Activated CD8-positive, alpha-beta T cell treated with anti-CD3 and anti-CD28 coated beads for 36 hours (primary cell): ENCODE data around the gene DOCK2. TPM values are rescaled to one million over a fixed set of nuclear protein-coding genes. Genes with fewer than 3 reads are reported as not detected.

ENCODE experiments used
- ATAC-seq: fragments of 200-7000 bp; cut with Tn5 transposase; one replicate; pipeline ENCODE4 v1.10.0; 2021; ENCODE audit warnings: mild to moderate bottlenecking, moderate library complexity
- CTCF ChIA-PET: fragments of 350-600 bp; sonication (Branson Sonifier 250); formaldehyde crosslinking; loops from one replicate; lab custom pipeline; 2021; ENCODE audit warnings: antibody characterized with exemption; lab: Charles Lee
- POLR2A ChIA-PET: fragments of 350-600 bp; sonication (Branson Sonifier 250); formaldehyde crosslinking; loops from one replicate; lab custom pipeline; 2021; ENCODE audit warnings: antibody characterized with exemption; lab: Charles Lee
- DNase-seq: peaks from one replicate; pipeline ENCODE4 v3.0.0-alpha.2; 2020
- H3K27ac Mint-ChIP-seq: one replicate; pipeline ENCODE4 v1.8.0; 2021; ENCODE audit warnings: mild to moderate bottlenecking, mixed read lengths
- H3K27me3 Mint-ChIP-seq: one replicate; pipeline ENCODE4 v1.8.0; 2021; ENCODE audit warnings: mixed read lengths
- H3K36me3 Mint-ChIP-seq: one replicate; pipeline ENCODE4 v1.8.0; 2021; ENCODE audit warnings: low read depth, mixed read lengths
- H3K4me1 Mint-ChIP-seq: one replicate; pipeline ENCODE4 v1.8.0; 2021; ENCODE audit warnings: low read depth, mixed read lengths
- H3K4me3 Mint-ChIP-seq: one replicate; pipeline ENCODE4 v1.8.0; 2021; ENCODE audit warnings: mild to moderate bottlenecking, moderate library complexity, mixed read lengths
- H3K9me3 Mint-ChIP-seq: one replicate; pipeline ENCODE4 v1.8.0; 2021; ENCODE audit warnings: mixed read lengths
- CTCF ChIP-seq: fragments of 200-600 bp; IDR thresholded peaks from one replicate; pipeline ENCODE4 v1.8.0; 2022; ENCODE audit warnings: antibody characterized with exemption, mild to moderate bottlenecking
- intact Hi-C: fragments of 100-400 bp; cut with micrococcal nuclease; formaldehyde crosslinking; loops from one replicate; pipeline ENCODE4 v1.10.0; 2022
- total RNA-seq, 2 experiments: library from RNA; stranded (reverse); gene quantifications; one replicate each; pipeline ENCODE4 v1.2.3, GENCODE V29; 2021

The DOCK2 gene
- total RNA-seq, 2 experiments from 2014 or later, result 180 to 181 TPM

DNA sequence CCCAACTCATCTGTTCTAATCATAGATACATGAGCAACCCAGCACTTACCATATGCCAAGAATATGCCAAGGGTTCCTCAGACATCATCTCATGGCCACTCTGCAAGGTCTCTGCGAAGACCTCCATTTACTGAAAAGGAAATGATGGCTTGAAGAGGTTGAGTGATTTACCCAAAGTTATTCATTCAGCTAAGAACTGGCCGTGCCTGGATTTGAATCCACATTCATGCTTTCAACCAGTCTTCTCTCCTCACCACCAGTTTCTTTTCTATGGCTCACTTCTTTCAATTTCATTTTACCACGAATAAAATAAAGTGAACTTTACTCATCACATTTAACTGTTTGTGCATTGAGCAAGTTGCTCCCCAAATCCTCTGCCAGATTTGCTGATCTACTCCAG, 441.4 kb downstream of the DOCK2 start:
- no peak for ATAC-seq
- no peak for TF ChIP-seq CTCF
- POLR2A ChIA-PET, result no interaction called here
- Mint-ChIP-seq H3K9me3 (no peaks in the 10 kb centered on the region), H3K36me3 (peaks cover 69% of the 10 kb centered on the region), H3K27ac (peak overlapping the region; percentile 2), H3K4me1 (peaks cover 7% of the 10 kb centered on the region), H3K27me3 (no peaks in the 10 kb centered on the region), H3K4me3 (no peak overlapping the region)
- no peak for DNase-seq
- intact Hi-C loops, result no loop called here
- CTCF ChIA-PET, result interaction anchor here (0.9 kb wide), 1 partner anchor 22 kb away, joined by 3 read pairs; no protein-coding TSS in a partner anchor

GRCh38 chr5:170078931-170079330, 441.9 kb downstream of the DOCK2 start:
- intact Hi-C loops, result no loop called here
- Mint-ChIP-seq H3K27ac (peak overlapping the region; percentile 2), H3K27me3 (no peaks in the 10 kb centered on the region), H3K4me1 (peaks cover 7% of the 10 kb centered on the region), H3K4me3 (no peak overlapping the region), H3K36me3 (peaks cover 74% of the 10 kb centered on the region), H3K9me3 (no peaks in the 10 kb centered on the region)
- POLR2A ChIA-PET, result no interaction called here
- no peak for TF ChIP-seq CTCF
- ATAC-seq, result no peak
- CTCF ChIA-PET, result interaction anchor here (0.9 kb wide), 1 partner anchor 21 kb away, joined by 3 read pairs; no protein-coding TSS in a partner anchor
- DNase-seq, result no peak

DNA sequence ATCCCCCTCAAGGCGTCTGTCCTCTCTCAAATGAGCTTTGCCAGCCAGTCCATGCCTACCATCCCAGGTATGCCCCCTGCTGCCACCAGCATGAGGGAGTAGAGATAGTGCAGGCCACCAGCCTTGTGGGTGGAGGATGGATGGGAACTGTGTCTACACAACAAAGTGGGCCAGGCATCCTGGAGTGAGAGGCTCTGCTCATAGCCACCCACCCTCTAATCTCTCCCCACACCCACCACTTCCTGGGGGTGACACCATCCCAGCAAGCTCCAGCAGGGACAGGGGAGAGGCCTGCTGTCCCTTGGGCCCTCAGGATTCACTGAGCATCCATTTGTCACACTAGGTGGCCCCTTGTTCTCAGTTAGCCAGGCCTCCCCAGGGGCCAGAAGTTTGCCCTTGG, 443.1 kb downstream of the DOCK2 start:
- ChIA-PET CTCF (no interaction called here), POLR2A (no interaction called here)
- no peak for DNase-seq
- peaks cover 78% of the 10 kb centered on the region for H3K36me3 Mint-ChIP-seq
- ATAC-seq, result no peak
- no peaks in the 10 kb centered on the region for H3K9me3 Mint-ChIP-seq
- peaks cover 7% of the 10 kb centered on the region for H3K4me1 Mint-ChIP-seq
- H3K27me3 Mint-ChIP-seq, result no peaks in the 10 kb centered on the region
- no peak overlapping the region for H3K4me3 Mint-ChIP-seq
- intact Hi-C loops, result no loop called here
- no peak for TF ChIP-seq CTCF
- no peak overlapping the region for H3K27ac Mint-ChIP-seq

DNA sequence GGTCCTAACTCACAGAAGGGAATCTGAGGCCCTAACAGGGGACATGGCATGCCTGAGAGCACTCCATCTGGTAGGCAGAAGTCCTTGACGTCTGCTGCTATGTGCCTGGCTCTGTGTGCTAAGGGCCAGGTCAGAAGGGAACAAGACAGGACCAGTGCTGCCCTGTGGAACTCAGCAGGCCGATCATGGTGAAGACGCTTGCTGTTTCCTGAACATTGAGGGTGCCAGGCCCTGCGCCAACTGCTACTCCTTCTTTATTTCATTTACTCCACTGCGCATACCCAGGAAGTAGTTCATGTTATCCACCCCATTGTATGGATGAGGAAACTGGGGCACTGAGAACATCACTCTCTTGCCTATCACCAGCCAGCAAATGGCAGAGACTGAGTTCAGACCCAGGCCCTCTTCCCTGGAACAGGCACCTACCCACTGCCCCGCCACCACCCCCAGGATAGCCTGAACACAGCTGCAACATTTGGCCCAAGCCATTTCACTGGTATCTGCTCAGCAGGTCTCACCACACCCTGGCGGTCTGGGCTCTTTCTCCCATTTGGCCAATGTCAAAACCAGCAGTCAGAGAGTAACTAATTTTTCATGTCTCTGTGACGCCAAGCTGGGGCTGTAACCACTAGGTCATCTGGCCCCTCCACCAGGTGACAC, 443.8 kb downstream of the DOCK2 start:
- DNase-seq, result no peak
- intact Hi-C loops, result no loop called here
- ChIA-PET CTCF (no interaction called here), POLR2A (no interaction called here)
- Mint-ChIP-seq H3K27me3 (no peaks in the 10 kb centered on the region), H3K4me1 (peaks cover 7% of the 10 kb centered on the region), H3K9me3 (no peaks in the 10 kb centered on the region), H3K27ac (no peak overlapping the region), H3K4me3 (no peak overlapping the region), H3K36me3 (peaks cover 81% of the 10 kb centered on the region)
- TF ChIP-seq CTCF, result no peak
- ATAC-seq, result no peak

GRCh38 chr5:170081616-170082015, 444.5 kb downstream of the DOCK2 start:
- ATAC-seq (no peak), DNase-seq (no peak)
- no peak for TF ChIP-seq CTCF
- Mint-ChIP-seq H3K27me3 (no peaks in the 10 kb centered on the region), H3K36me3 (peaks cover 74% of the 10 kb centered on the region), H3K27ac (no peak overlapping the region), H3K9me3 (no peaks in the 10 kb centered on the region), H3K4me1 (peaks cover 5% of the 10 kb centered on the region), H3K4me3 (no peak overlapping the region)
- intact Hi-C loops, result no loop called here
- POLR2A ChIA-PET, result no interaction called here
- CTCF ChIA-PET, result no interaction called here
